ENCODE results near the gene MINDY4. TPM values are rescaled to one million over a fixed set of nuclear protein-coding genes. Genes with fewer than 3 reads are reported as not detected.

The MINDY4 gene
- polyA plus RNA-seq (ENCODE audit: insufficient read length): 12.2 TPM
- long read RNA-seq, donor 1, partial matches to known transcripts: 0 of 1 reads
- long read RNA-seq, donor 1, other reads (novel, unspliced or antisense): 0 of 1 reads
- long read RNA-seq, donor 2, partial matches to known transcripts: 0 of 1 reads
- long read RNA-seq, donor 2, other reads (novel, unspliced or antisense): 0 of 1 reads
- long read RNA-seq, donor 3: 0 reads
- long read RNA-seq, donor 4: 0 reads
- long read RNA-seq, donor 5, partial matches to known transcripts: 0 of 1 reads
- long read RNA-seq, donor 5, other reads (novel, unspliced or antisense): 0 of 1 reads
- long read RNA-seq, donor 6: 0 reads
- long read RNA-seq, donor 7, partial matches to known transcripts: 5 of 7 reads
- long read RNA-seq, donor 7, other reads (novel, unspliced or antisense): 0 of 7 reads
- long read RNA-seq, donor 8: 0 reads

- peak; percentile 79 for DNase-seq
These were observed at the start of gene MINDY4 for GRCh38 chr7:30771174-30771879. Gene MINDY4 (plus strand): TSS chr7:30771417. CDS start chr7:30771494, 77 bp downstream.

DNA sequence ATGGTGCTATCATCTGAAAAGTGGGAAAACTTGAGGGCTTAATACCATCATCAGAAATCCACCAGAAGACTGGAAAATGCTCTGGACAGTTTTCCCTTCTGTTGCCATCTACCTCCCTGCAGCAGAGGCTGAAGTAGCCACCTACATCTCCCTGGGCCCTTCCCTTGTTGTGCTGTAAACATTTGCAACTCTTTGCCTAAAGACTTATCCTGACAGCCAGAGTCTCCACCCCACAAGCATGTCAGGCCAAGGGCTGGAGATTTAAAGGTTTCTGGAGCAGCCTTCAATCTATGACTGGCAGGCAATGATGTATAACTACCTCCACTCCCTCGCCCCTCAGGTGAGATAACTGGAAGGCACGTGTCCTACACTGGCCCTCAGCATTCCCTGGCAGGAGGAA, 49.0 kb upstream of the MINDY4 start:
- DNase-seq: no peak

DNA sequence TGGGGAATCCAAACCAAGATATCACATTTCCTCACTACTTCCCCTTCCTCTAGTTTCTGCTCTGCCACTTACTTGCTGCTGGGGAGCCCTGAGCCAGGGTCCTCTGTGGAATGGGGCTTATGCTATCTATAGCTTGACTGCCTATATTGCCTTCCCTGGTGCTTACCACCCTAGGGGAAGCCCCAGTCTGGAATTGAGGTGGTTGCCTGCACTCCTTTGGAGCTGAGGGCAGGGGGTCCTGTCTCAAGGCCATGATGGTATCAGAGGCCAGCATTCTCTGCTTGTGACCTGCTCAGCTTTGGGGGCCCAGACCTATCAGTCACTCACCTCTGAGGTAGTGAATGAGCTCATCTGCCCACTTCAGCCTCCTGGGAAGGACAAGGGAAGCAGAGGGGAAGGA, 48.5 kb upstream of the MINDY4 start:
- no peak for DNase-seq

- DNase-seq: no peak
These were observed 47.4 kb upstream of the MINDY4 start for GRCh38 chr7:30723776-30724175.

- DNase-seq: no peak
These were observed 44.8 kb upstream of the MINDY4 start for GRCh38 chr7:30726296-30727006.

- no peak for DNase-seq
These were observed 43.9 kb upstream of the MINDY4 start for GRCh38 chr7:30727061-30727945.

DNA sequence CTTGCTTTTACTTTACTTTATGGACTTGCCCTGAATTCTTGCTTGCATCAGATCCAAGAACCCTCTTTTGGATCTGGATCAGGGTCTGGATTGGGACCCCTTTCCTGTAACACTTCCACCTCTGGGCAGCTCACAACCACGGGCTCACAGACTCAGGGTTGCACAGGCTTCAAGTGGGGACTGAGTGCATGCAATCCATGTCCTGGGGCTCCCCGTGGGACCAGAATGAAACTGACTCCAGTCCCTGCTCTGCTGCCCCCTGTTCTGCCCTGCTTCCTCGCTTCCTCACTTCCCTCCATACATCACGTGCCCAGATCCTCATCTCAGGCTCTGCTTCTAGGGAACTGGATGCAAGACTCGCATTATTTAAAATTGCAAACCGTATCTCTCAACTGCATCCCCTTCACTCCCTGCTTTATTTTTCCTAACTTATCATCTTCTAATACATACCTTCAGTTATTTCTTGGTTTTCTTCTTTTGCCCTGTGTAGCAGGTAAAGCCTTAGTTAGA, 42.6 kb upstream of the MINDY4 start:
- no peak for DNase-seq

GRCh38 chr7:30729642-30730041, 41.6 kb upstream of the MINDY4 start:
- no peak for DNase-seq

DNA sequence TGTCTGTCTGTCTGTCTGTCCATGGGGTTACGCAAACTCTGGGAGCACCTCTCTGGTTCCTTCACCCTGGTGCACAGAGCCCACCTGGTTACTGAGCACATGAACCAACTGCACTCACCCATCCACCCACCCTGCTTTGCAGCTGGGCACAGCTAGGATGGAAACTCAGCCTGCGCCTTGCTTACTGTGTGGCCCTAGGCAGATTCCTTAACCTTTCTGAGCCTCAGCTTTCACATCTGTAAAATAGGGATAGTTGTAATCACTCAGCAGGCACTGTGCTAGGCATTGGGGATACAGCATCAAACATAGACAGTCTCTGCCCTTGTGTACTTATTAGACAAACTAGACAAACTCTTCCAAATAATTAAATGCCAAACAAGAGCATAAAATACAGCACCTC, 41.1 kb upstream of the MINDY4 start:
- no peak for DNase-seq

- DNase-seq: no peak
These were observed 40.2 kb upstream of the MINDY4 start for GRCh38 chr7:30730996-30731395.

DNA sequence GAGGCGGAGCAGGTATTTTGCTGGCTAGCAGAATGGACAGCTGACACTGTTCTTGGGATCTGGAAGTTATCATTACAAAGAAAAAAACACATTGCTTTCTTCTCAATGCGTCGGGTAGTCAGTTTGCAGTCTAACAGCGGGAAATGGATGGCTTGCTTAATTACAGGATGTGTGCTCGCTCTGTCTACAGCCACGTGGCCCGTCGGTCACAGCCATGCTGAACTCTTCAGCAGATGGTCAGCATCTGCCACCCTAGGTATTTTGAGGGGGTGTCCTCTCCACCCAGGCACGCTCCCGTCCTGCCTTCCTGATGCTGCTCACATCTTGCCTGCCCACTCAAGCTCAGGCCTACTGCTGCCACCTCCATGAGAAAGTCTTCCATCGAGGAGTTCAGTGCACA, 39.6 kb upstream of the MINDY4 start:
- no peak for DNase-seq

DNA sequence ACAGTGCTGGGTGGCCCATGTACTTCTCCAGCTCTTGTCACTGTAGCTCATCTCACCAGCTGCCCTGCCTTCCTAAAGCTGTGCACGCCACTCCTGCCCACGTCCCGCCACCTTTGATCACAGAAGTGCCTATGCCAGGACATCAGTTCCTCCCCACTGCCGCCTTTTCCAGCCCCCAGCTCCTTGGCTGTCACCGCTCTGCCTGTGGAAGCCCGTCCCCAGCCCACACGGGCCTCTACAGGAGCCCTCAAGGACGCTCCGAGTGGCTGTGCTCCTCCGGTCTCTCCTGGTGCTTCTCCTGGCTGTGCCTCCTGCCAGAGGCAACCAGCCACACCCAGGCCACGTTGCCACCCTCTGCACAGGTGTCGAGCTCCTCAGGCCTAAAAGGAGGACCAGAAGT, 38.6 kb upstream of the MINDY4 start:
- no peak for DNase-seq

DNA sequence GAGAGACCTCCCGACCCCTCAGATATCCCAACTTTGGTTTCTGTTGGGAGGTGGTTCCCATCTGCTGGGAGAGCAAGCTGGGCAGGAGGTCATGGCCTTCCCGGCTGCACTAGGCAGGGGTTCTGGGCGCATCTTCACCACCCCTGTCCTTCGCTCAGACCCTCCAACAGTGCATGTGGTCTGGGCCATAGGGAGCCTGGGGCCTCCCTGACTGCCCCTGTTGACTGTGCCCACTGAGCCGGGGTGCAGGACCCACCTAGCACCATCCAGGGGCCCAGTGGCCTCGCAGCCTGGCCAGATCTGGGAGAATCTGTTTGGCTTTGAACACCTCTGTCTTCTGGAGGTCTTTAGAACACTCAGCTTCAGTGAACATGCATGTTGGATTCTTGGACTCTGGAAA, 38.0 kb upstream of the MINDY4 start:
- DNase-seq: no peak

- no peak for DNase-seq
These were observed 37.5 kb upstream of the MINDY4 start for GRCh38 chr7:30733691-30734090.

GRCh38 chr7:30734497-30734896, 36.7 kb upstream of the MINDY4 start:
- no peak for DNase-seq

- DNase-seq: no peak
These were observed 35.6 kb upstream of the MINDY4 start for GRCh38 chr7:30735631-30736030.

DNA sequence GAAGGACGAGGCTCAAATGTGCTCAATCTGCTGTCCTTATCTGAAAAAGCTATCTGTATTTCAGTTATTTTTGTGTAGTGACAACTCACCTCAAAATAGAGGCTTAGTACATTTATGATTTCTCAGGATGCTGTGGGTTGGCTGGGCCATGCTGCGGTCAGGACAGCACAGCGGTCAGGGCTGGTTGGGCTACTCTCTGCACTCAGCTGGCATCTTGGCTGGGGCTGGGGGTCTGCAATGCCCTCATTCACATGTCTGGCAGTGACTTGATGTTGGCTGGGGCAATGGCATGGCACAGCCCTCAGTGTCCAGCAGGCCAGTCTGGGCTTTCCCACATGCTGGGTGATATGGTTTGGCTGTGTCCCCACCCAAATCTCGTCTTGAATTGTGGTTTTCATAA, 34.9 kb upstream of the MINDY4 start:
- DNase-seq: no peak

DNA sequence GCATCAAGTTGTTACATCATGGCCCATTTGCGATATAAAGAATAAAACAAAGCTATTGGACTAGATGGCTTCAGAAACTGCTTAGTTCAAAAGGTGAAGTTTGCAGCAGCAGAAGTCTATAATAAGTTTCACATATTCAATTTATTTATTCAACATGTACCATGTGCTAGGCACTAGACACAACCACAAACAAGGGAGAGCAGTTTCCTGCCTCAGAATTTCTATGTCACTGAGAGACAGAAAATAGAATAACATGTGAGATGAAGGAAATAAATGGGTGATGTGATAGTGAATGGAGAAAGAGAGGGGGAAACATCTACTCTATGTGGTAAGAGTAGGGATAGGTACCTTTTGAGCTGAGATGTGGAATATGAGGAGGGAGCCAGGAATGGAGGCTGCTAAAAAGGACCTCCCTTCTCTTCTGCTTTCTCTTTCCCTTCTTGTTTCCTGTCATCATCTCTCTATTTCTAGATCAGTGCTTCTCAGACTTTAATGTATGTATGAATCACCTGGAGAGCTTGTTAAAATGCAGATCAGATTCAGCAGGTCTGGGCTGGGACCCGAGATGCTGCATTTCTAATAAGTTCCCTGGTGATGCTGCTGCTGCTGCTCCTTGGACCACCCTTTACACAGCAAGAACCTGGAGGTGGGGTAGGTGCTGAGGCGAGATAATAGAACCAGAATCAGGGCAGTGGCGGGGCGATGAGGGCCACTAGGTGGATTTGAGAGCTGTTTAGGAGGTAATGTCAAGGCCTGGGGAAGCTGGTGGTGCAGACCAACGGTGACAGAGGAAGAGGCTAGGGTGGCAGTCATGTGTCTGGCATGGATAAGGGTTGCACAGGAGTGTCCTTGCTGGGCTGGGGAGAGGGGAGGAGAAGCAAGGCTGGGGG, 32.9 kb upstream of the MINDY4 start:
- no peak for DNase-seq

GRCh38 chr7:30739691-30740090, 31.5 kb upstream of the MINDY4 start:
- DNase-seq: no peak

GRCh38 chr7:30740417-30741181, 30.6 kb upstream of the MINDY4 start:
- peak; percentile 46 for DNase-seq

Measured in left kidney (tissue), 8 donors.